Stimulated activated CD8-positive, alpha-beta memory T cell treated with anti-CD3 and anti-CD28 coated beads, Interleukin-4, amount 100 ng/mL, for 1 hour (primary cell): ENCODE measurements around the gene PTCSC3.

Source experiments
- DNase-seq, 2 donors: peaks; one replicate each; pipeline ENCODE4 v3.0.0-alpha.2; 2020; ENCODE audit warnings: low read depth in 2 of 2, low spot score in 1 of 2

The PTCSC3 gene

DNA sequence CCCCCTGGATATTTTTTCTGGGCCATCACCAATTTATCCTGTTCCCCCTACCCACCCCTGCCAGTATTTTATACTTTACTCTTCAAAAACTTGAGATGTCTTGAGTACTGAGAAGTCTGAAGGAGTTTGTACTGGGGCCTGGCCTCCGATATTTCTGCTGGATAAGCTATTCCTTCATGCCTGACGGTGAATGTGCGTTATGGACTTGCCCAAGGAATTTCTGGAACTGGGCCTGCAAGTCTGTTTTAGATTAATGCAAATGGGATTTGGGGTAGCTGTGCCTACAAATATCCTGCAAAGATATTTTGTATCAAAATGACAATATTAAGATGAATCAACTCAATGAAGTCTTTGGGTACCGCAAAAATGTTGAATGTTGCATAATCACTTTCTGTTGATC lies at the start of gene PTCSC3:
PTCSC3 (minus strand) TSS at position 199 of the 400 bp plus-strand sequence.
- no peak for DNase-seq

DNA sequence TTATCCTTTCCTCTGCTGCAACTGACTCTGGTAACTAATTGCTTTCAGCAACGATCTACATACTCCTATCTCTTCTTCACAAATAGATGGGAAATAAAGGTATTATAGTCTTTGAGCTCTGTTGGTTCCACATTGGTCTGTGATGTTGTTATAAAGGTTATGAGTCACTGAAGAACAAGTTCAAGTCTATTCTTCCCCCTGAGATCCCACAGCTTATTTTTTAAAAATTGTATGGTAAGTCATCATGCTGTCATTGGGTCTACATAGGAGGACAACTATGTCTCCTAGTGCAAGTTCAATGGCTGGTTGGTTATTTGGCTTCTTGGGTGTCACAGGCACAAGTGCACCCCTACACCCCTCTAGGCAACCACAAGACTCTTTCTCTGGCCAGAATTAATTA lies 49.6 kb upstream of the PTCSC3 start:
- DNase-seq: no peak

DNA sequence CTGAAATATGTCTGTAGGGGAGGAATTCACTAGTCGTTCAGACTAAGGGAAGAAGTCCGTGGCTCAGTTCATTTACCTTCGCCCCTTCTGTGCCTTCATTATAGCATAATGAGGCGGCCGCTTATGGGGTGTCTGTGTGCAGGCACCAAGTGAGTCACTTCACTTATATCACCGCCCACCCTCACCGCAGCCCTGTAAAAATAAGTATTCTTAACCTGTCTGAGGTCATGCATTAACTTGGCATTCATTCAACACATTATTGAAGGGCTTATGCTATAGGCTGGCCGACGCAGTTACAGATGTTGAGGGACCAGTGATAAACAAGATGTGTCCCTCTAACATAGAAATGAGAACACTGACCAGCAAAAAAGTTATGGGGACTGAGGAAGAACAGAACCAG lies 47.7 kb upstream of the PTCSC3 start:
- no peak for DNase-seq

GRCh38 chr14:36223558-36223957 lies 47.0 kb upstream of the PTCSC3 start:
- no peak for DNase-seq

GRCh38 chr14:36222952-36223468 lies 46.5 kb upstream of the PTCSC3 start:
- DNase-seq: no peak

DNA sequence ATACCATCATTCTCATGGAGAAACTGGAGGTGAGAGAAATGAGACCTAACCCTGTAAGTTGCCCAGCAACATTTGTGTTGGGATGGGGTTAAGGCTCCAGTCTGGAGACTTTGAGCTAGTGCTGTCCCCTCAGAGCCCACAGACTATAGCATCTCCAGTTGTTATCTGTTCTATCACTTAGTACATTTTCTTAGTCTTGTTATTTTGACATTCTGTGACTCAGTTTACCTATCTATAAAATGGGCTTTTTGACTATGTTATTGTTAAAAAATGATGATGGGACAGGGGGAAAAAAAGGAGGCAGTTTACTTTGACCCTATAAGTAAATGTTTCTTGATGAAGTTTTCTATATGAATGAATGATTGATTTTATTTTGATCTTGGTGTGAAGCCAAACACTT lies 45.8 kb upstream of the PTCSC3 start:
- DNase-seq: no peak

GRCh38 chr14:36221112-36221511 lies 44.6 kb upstream of the PTCSC3 start:
- no peak for DNase-seq

GRCh38 chr14:36217732-36218131 lies 41.2 kb upstream of the PTCSC3 start:
- no peak for DNase-seq

- DNase-seq: no peak
Observed at GRCh38 chr14:36217027-36217426, 40.5 kb upstream of the PTCSC3 start.

DNA sequence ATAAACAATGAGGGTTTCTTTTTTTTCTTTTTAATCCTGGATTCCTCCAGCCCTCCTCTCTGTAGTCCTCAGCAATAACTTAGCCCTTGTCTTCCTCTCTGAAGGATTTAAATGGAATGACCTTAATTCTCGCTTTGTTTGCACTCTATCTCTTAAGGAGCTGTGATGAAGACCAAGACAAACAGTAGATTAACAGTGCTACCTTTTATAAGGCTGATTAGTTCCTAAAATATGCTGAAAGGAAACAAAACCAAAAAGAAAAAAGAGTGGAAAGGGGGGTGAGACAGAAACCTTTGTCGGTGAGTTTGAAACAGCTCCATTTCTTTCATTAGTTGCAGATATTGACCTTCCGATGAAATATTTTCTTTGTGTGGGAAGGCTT lies 38.7 kb upstream of the PTCSC3 start:
- DNase-seq: no peak

DNA sequence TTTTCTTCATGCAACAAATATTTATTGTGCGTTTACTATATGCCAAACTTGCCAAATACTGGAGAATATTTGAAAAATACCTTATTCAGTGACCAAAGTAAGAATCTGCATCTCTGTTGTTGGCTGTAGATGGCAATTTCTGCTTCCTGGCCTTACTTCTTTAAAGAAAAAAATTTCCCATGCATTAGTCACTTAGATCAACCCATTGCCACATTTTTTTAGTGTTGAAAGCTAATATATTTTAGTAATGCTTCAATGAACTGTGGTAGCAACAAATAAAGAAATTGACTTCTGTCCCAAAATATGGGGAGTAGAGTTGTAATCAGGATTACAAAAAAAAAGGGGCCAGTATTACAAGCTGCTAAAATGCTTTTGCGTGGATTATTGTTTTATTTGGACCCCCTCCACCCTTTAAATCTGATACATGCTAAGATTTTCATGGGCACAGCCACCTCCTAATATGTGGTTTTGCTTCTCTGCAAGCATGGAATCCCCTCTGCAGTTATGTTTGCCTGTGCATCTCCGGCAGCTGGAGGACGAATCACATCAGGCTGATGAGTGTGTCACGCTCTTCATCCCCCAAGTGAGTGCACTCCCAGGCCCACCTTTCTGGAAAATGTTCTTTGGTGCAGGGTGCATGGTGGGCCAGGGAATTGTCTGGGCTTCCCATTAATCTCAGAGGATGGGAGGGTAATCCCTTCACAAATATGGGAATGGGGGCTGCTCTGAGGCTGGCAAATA lies 38.1 kb upstream of the PTCSC3 start:
- no peak for DNase-seq

DNA sequence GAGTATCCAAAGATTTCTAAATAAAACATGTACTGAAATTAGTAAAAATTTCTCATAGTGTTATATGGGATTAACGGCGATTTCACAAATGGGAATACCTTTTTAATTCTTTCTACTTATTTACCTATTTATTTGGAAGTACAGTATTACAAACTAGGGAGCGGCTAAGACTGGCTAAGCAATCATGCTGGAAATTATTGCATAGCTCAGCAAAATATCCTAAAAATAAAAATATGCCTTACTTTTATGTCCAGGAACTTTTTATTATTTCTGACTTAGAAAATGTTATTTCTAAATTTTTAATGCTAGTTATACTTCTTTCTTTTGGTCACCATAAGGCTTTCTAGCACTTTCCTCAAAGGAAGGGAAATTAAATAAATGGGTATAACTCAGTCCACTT lies 36.5 kb upstream of the PTCSC3 start:
- DNase-seq: no peak

GRCh38 chr14:36212577-36212976 lies 36.1 kb upstream of the PTCSC3 start:
- DNase-seq: no peak

- no peak for DNase-seq
Observed at GRCh38 chr14:36208690-36209278, 32.3 kb upstream of the PTCSC3 start.

- no peak for DNase-seq
Observed at GRCh38 chr14:36207500-36207899, 31.0 kb upstream of the PTCSC3 start.

- no peak for DNase-seq
Observed at GRCh38 chr14:36204461-36205073, 28.0 kb upstream of the PTCSC3 start.

- no peak for DNase-seq
Observed at GRCh38 chr14:36198378-36198777, 21.9 kb upstream of the PTCSC3 start.

- DNase-seq: no peak
Observed at GRCh38 chr14:36194663-36195062, 18.1 kb upstream of the PTCSC3 start.

DNA sequence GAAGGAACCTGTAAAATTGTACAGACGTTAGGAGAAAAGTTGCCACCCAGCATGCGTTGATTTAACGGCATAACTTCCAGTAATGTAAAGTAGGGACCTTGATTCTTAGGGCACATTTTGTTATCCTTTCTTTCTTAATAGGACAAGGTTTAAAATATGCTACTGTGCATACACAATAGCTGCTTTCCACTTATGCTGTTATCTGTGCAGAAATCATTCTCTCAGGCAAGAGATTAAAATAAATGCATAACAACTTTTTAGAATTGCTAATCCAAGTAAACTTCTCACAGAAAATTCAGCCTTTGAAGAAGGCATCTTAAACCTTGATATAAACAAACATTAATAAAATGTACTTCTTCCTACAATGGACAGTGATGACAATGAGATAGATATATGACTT lies 16.0 kb upstream of the PTCSC3 start:
- DNase-seq: no peak

GRCh38 chr14:36183402-36183801 lies 6.9 kb upstream of the PTCSC3 start:
- no peak for DNase-seq

DNA sequence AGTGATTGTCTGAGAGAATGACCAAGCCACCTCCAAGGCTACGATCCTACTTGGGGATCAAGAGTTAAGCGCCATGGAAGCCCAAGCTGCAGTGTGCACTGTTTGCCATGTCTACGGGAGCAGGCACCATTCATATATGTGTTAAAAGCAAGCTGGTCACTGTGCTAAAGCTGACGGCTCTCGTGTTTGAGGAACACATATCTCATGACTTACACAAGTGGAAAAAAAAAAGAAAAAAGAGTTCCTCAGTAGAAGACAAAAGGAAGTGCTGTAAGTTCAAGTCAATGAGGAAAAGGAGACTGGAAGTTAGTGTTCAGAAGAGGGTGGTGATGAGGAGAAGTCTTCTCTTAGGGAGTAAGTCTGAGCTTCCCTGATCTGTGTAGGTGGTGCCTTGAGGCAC lies 4.9 kb upstream of the PTCSC3 start:
- no peak for DNase-seq

- no peak for DNase-seq
Observed at GRCh38 chr14:36177489-36177888, 967 bp upstream of the PTCSC3 start.
